IMR-90 (cell line): ENCODE results near the gene STRN. TPM values are rescaled to one million over a fixed set of nuclear protein-coding genes. Genes with fewer than 3 reads are reported as not detected.

Experiments used
- ATAC-seq: fragments of 200-7000 bp; cut with Tn5 transposase; 2 replicates; pipeline ENCODE4 v1.9.1; 2020; ENCODE audit warnings: low read depth, mild to moderate bottlenecking, moderate library complexity
- BruUV-seq: library from RNA; stranded (reverse); fragments of 400-500 nt; replicated peaks from 2 replicates; lab custom pipeline; 2021; lab: Mats Ljungman, UMichigan
- CTCF ChIA-PET: fragments of 300-600 bp; formaldehyde crosslinking; extraction: SDS; loops from one replicate; lab custom pipeline; 2021; ENCODE audit warnings: antibody characterized with exemption; lab: Yijun Ruan, JAX
- POLR2A ChIA-PET: fragments of 300-600 bp; sonication (Branson Sonifier 250); formaldehyde crosslinking; loops from one replicate; lab custom pipeline; 2022; ENCODE audit warnings: antibody characterized with exemption; ENCODE audit not compliant: unreplicated experiment; lab: Charles Lee
- DNase-seq: peaks from one replicate; pipeline ENCODE4 v3.0.0; 2013
- H2AFZ ChIP-seq: replicated peaks from 2 replicates; pipeline ENCODE3; 2013; ENCODE audit warnings: low read length, mild to moderate bottlenecking; ENCODE audit not compliant: poor library complexity
- H2AK5ac ChIP-seq: 2 replicates; pipeline ENCODE4 v1.6.1; 2013; ENCODE audit warnings: low read depth, low read length, inconsistent platforms
- H2AK9ac ChIP-seq: replicated peaks from 2 replicates; pipeline ENCODE3; 2013; ENCODE audit warnings: mild to moderate bottlenecking, low read depth, low read length, moderate library complexity; ENCODE audit not compliant: poor library complexity
- H2BK120ac ChIP-seq: 2 replicates; pipeline ENCODE4 v1.6.1; 2013; ENCODE audit warnings: low read depth, low read length, inconsistent platforms
- H2BK15ac ChIP-seq: 3 replicates; pipeline ENCODE4 v1.6.1; 2013; ENCODE audit warnings: low read depth, low read length, inconsistent platforms
- H2BK20ac ChIP-seq: 2 replicates; pipeline ENCODE4 v1.6.1; 2013; ENCODE audit warnings: low read depth, mild to moderate bottlenecking, inconsistent platforms, low read length, moderate library complexity
- H2BK5ac ChIP-seq: 2 replicates; pipeline ENCODE4 v1.6.1; 2013; ENCODE audit warnings: mild to moderate bottlenecking, low read depth, low read length, inconsistent platforms; ENCODE audit not compliant: poor library complexity, severe bottlenecking
- H3K14ac ChIP-seq: replicated peaks from 2 replicates; pipeline ENCODE4 v1.6.1; 2013; ENCODE audit warnings: low read depth, low read length, inconsistent platforms
- H3K18ac ChIP-seq: 2 replicates; pipeline ENCODE4 v1.6.1; 2013; ENCODE audit warnings: low read depth, low read length, control low read depth
- H3K23ac ChIP-seq: 2 replicates; pipeline ENCODE4 v1.6.1; 2013; ENCODE audit warnings: low read depth, low read length, inconsistent platforms
- H3K27ac ChIP-seq: 2 replicates; pipeline ENCODE4 v1.5.1; 2013; ENCODE audit warnings: mild to moderate bottlenecking, control low read depth, low read length; ENCODE audit not compliant: insufficient read depth
- H3K27me3 ChIP-seq: 2 replicates; pipeline ENCODE4 v1.6.1; 2013; ENCODE audit warnings: low read length; ENCODE audit not compliant: control insufficient read depth, insufficient read depth
- H3K36me3 ChIP-seq: 2 replicates; pipeline ENCODE4 v1.6.1; 2013; ENCODE audit warnings: low read length, mixed read lengths; ENCODE audit not compliant: control insufficient read depth, insufficient read depth
- H3K4ac ChIP-seq: 2 replicates; pipeline ENCODE4 v1.6.1; 2013; ENCODE audit warnings: low read depth, low read length, inconsistent platforms
- H3K4me1 ChIP-seq: 2 replicates; pipeline ENCODE4 v1.6.1; 2013; ENCODE audit warnings: low read length, mixed read lengths; ENCODE audit not compliant: control insufficient read depth, insufficient read depth
- H3K4me2 ChIP-seq: 2 replicates; pipeline ENCODE4 v1.6.1; 2013; ENCODE audit warnings: low read depth, mild to moderate bottlenecking, control low read depth, low read length, moderate library complexity
- H3K4me3 ChIP-seq: 2 replicates; pipeline ENCODE4 v1.5.1; 2013; ENCODE audit warnings: low read depth, mild to moderate bottlenecking, control low read depth, low read length, moderate library complexity; ENCODE audit not compliant: insufficient read depth
- H3K56ac ChIP-seq: 2 replicates; pipeline ENCODE4 v1.6.1; 2013; ENCODE audit warnings: low read length, inconsistent platforms; ENCODE audit not compliant: insufficient read depth; ENCODE audit errors: extremely low read depth
- H3K79me1 ChIP-seq, 2 experiments: 2 replicates each; pipeline ENCODE4 v1.6.1; 2013; ENCODE audit warnings: low read length in 2 of 2, inconsistent platforms in 1 of 2, low read depth in 1 of 2
- H3K9ac ChIP-seq: 2 replicates; pipeline ENCODE4 v1.6.1; 2013; ENCODE audit warnings: low read depth, low read length, control low read depth
- H3K9me1 ChIP-seq: 2 replicates; pipeline ENCODE4 v1.6.1; 2013; ENCODE audit warnings: low read length, inconsistent platforms; ENCODE audit not compliant: insufficient read depth
- H3K9me3 ChIP-seq: 2 replicates; pipeline ENCODE4 v1.6.1; 2013; ENCODE audit warnings: low read length; ENCODE audit not compliant: control insufficient read depth, insufficient read depth
- H4K20me1 ChIP-seq: 2 replicates; pipeline ENCODE4 v1.6.1; 2013; ENCODE audit warnings: low read length, inconsistent platforms; ENCODE audit not compliant: insufficient read depth
- H4K5ac ChIP-seq: 2 replicates; pipeline ENCODE4 v1.6.1; 2013; ENCODE audit warnings: mild to moderate bottlenecking, low read depth, low read length, control low read depth
- H4K8ac ChIP-seq, 2 experiments: 2 replicates each; pipeline ENCODE4 v1.6.1; 2013; ENCODE audit warnings: low read depth in 2 of 2, low read length in 2 of 2, control low read depth in 1 of 2, inconsistent platforms in 1 of 2
- H4K91ac ChIP-seq: 2 replicates; pipeline ENCODE4 v1.6.1; 2013; ENCODE audit warnings: low read depth, low read length, inconsistent platforms; ENCODE audit not compliant: insufficient read depth
- CEBPB ChIP-seq: IDR thresholded peaks from 2 replicates; pipeline ENCODE4 v1.6.1; 2012; ENCODE audit warnings: low read depth, low read length, improper control_type of control experiment
- CHD1 ChIP-seq: IDR thresholded peaks from 2 replicates; pipeline ENCODE4 v1.6.1; 2012; ENCODE audit warnings: low read depth, low read length, improper control_type of control experiment
- MAFK ChIP-seq: IDR thresholded peaks from 2 replicates; pipeline ENCODE4 v1.6.1; 2012; ENCODE audit warnings: low read depth, low read length, improper control_type of control experiment
- WGBS, 2 experiments: methylation state at CpG; one replicate each; pipeline versions ENCODE4 v1.1.5 to v1.1.7; 2013; ENCODE audit warnings: missing lambda C conversion rate in 2 of 2; ENCODE audit not compliant: insufficient read length in 1 of 2; ENCODE audit errors: extremely low coverage in 2 of 2; 5-methylcytosine and 5-hydroxymethylcytosine counted together
- dilution Hi-C: fragments of 300-500 bp; cut with HindIII; formaldehyde crosslinking; loops from one replicate; pipeline ENCODE4 v1.14.3; 2018; ENCODE audit warnings: low sequenced_read_pairs; ENCODE audit not compliant: unreplicated experiment
- in situ Hi-C: fragments of 300-500 bp; cut with MboI; formaldehyde crosslinking; loops from 3 replicates; pipeline ENCODE4 v1.14.3; 2019; ENCODE audit warnings: low sequenced_read_pairs, inconsistent platforms, mixed read lengths
- intact Hi-C: fragments of 100-400 bp; cut with micrococcal nuclease; formaldehyde crosslinking; loops from 2 replicates; pipeline ENCODE4 v1.10.0; 2022
- polyA plus RNA-seq, 3 experiments: library from polyadenylated mRNA; depleted of rRNA; stranded (reverse); fragments of >200 nt; gene quantifications; 2 replicates each; pipeline ENCODE4 v1.2.3, GENCODE V29; 2012; ENCODE audit warnings: low replicate concordance in 1 of 3
- total RNA-seq: library from RNA; depleted of rRNA; stranded (reverse); fragments of >200 nt; gene quantifications from 2 replicates; pipeline ENCODE4 v1.2.3, GENCODE V29; 2012

The STRN gene
- total and polyA plus RNA-seq, 2 of the 4 experiments (the other 2 are of a cell fraction) = 5.1 to 23.3 TPM

- H3K18ac ChIP-seq = no peak overlapping the region
- H4K8ac ChIP-seq = no peak overlapping the region
- no peak overlapping the region for H2BK20ac ChIP-seq
- DNase-seq = no peak
- no peaks in the 10 kb centered on the region; the same call in 1 of the 2 replicates for H4K20me1 ChIP-seq
- no peak overlapping the region for H2AK9ac ChIP-seq
- dilution Hi-C loops = no loop called here
- BruUV-seq = no TSS peak
- no peak overlapping the region for H2BK120ac ChIP-seq
- ChIA-PET CTCF (interaction anchor here (0.6 kb wide), 1 partner anchor 1879 kb away, joined by 3 read pairs; no protein-coding TSS in a partner anchor), POLR2A (no interaction called here)
- H3K4me1 ChIP-seq = no peaks in the 10 kb centered on the region
- no peak overlapping the region for H2BK5ac ChIP-seq
- H3K27me3 ChIP-seq = no peaks in the 10 kb centered on the region
- H2BK15ac ChIP-seq = no peak overlapping the region
- no peak overlapping the region for H3K27ac ChIP-seq
- no peak for ATAC-seq
- no peak overlapping the region for H3K14ac ChIP-seq
- H4K91ac ChIP-seq = no peak overlapping the region
- H2AK5ac ChIP-seq = no peak overlapping the region
- no peak overlapping the region for H3K4me2 ChIP-seq
- no peak overlapping the region for H3K23ac ChIP-seq
- in situ Hi-C loops = no loop called here
- peaks cover 0 to 4% of the 10 kb centered on the region in 2 experiments; a peak in 3 of 4 replicates for H3K79me1 ChIP-seq
- intact Hi-C loops = no loop called here
- H3K4ac ChIP-seq = no peak overlapping the region
- no peaks in the 10 kb centered on the region for H3K9me3 ChIP-seq
- no peak overlapping the region for H2AFZ ChIP-seq
- H3K9ac ChIP-seq = no peak overlapping the region
- peaks cover 14% of the 10 kb centered on the region for H3K36me3 ChIP-seq
- 0 out of 2 replicates have a peak, but pooled peaks cover 2% of the 10 kb centered on the region for H3K9me1 ChIP-seq
- TF ChIP-seq CHD1 (no peak), CEBPB (no peak), MAFK (no peak)
- H3K56ac ChIP-seq = no peak overlapping the region
- H4K5ac ChIP-seq = no peak overlapping the region
- no peak overlapping the region for H3K4me3 ChIP-seq
- WGBS, 2 experiments = no CpG with 5 or more reads among the region's 3 CpGs
Observed at GRCh38 chr2:36869606-36870005, 96.7 kb downstream of the STRN start.
